GM19351 (cell line): ENCODE data around the gene OBSCN.
A peak's percentile ranks its signal among the peaks of the same experiment; 100 is the strongest.

Experiments
- ATAC-seq: cut with Tn5 transposase; IDR thresholded peaks from one replicate; pipeline ENCODE4 v1.9.1; 2021; ENCODE audit warnings: mild to moderate bottlenecking, moderate library complexity; ENCODE audit not compliant: unreplicated experiment

OBSCN gene

GRCh38 chr1:228275430-228276173, 67.8 kb downstream of the OBSCN start:
- peak; percentile 83 for ATAC-seq

- no peak for ATAC-seq
These were observed 68.5 kb downstream of the OBSCN start for GRCh38 chr1:228276174-228276831.

- ATAC-seq = no peak
These were observed 69.2 kb downstream of the OBSCN start for GRCh38 chr1:228276901-228277490.

- no peak for ATAC-seq
These were observed 69.9 kb downstream of the OBSCN start for GRCh38 chr1:228277491-228278431.

- no peak for ATAC-seq
These were observed 70.6 kb downstream of the OBSCN start for GRCh38 chr1:228278432-228278941.

- no peak for ATAC-seq
These were observed 71.3 kb downstream of the OBSCN start for GRCh38 chr1:228279011-228279721.

GRCh38 chr1:228279722-228280105, 71.9 kb downstream of the OBSCN start:
- ATAC-seq = no peak

- ATAC-seq = no peak
These were observed 72.5 kb downstream of the OBSCN start for GRCh38 chr1:228280106-228280901.

GRCh38 chr1:228280961-228281591, 73.2 kb downstream of the OBSCN start:
- ATAC-seq = no peak

GRCh38 chr1:228281631-228282328, 73.9 kb downstream of the OBSCN start:
- ATAC-seq = no peak

GRCh38 chr1:228282329-228283042, 74.6 kb downstream of the OBSCN start:
- no peak for ATAC-seq

- ATAC-seq = no peak
These were observed 75.2 kb downstream of the OBSCN start for GRCh38 chr1:228283043-228283371.

GRCh38 chr1:228283476-228284147, 75.8 kb downstream of the OBSCN start:
- ATAC-seq = no peak

- ATAC-seq = no peak
These were observed 76.3 kb downstream of the OBSCN start for GRCh38 chr1:228284148-228284495.

GRCh38 chr1:228284521-228284920, 76.7 kb downstream of the OBSCN start:
- ATAC-seq = no peak

GRCh38 chr1:228285661-228286504, 78.0 kb downstream of the OBSCN start:
- no peak for ATAC-seq
